Endothelial cell of umbilical vein (primary cell): ENCODE results near the gene FBXO21. TPM values are rescaled to one million over a fixed set of nuclear protein-coding genes. Genes with fewer than 3 reads are reported as not detected.

Source experiments
- BruUV-seq: library from RNA; stranded (reverse); fragments of 400-500 nt; replicated peaks from 2 replicates; lab custom pipeline; 2021; lab: Mats Ljungman, UMichigan
- CTCF ChIA-PET: fragments of 300-600, 350-600 bp; sonication (Branson Sonifier 250); formaldehyde crosslinking; loops from one replicate; lab custom pipeline; 2021; ENCODE audit warnings: antibody characterized with exemption, inconsistent platforms; lab: Charles Lee
- POLR2A ChIA-PET: fragments of 300-600, 350-600 bp; sonication (Branson Sonifier 250); formaldehyde crosslinking; loops from one replicate; lab custom pipeline; 2021; ENCODE audit warnings: antibody characterized with exemption, inconsistent platforms; lab: Charles Lee
- DNase-seq: peaks from one replicate; pipeline ENCODE4 v3.0.0-alpha.2; 2011; ENCODE audit warnings: low read depth, low spot score
- FAIRE-seq: peaks from 2 replicates; lab custom pipeline; 2011; peaks lifted over from hg19 to GRCh38; lab: Jason Lieb, UNC
- H2AFZ ChIP-seq: 2 replicates; pipeline ENCODE4 v1.6.0; 2012; ENCODE audit warnings: low read depth, low read length, control low read depth, inconsistent platforms
- H3K27ac ChIP-seq: 2 replicates; pipeline ENCODE4 v1.5.1; 2011; ENCODE audit warnings: low read depth, mild to moderate bottlenecking, control low read depth, low read length, moderate library complexity; ENCODE audit not compliant: insufficient read depth
- H3K27me3 ChIP-seq, 2 experiments: 2 replicates each; pipeline versions ENCODE4 v1.6.0 to v1.6.1; 2011; ENCODE audit warnings: low read length in 2 of 2, mixed read lengths in 1 of 2; ENCODE audit not compliant: control insufficient read depth in 2 of 2, insufficient read depth in 2 of 2
- H3K36me3 ChIP-seq, 2 experiments: 2 replicates in 1 of 2; 3 replicates in 1 of 2; pipeline ENCODE4 v1.5.1; 2011; ENCODE audit warnings: low read length in 2 of 2, mild to moderate bottlenecking in 1 of 2, moderate library complexity in 1 of 2; ENCODE audit not compliant: control insufficient read depth in 2 of 2, insufficient read depth in 2 of 2; ENCODE audit errors: extremely low read depth in 1 of 2
- H3K4me1 ChIP-seq: 3 replicates; pipeline ENCODE4 v1.5.1; 2011; ENCODE audit warnings: mild to moderate bottlenecking, low read length; ENCODE audit not compliant: control insufficient read depth, insufficient read depth; ENCODE audit errors: extremely low read depth
- H3K4me2 ChIP-seq: 2 replicates; pipeline ENCODE4 v1.6.1; 2011; ENCODE audit warnings: low read length, control low read depth, mixed read lengths; ENCODE audit not compliant: insufficient read depth
- H3K4me3 ChIP-seq, 3 experiments: fragments of 200-600 bp in 1 of 3; sonication (generic), shearing (Covaris generic) in 1 of 3; replicated peaks in 1 of 3; 2 replicates each; pipeline ENCODE4 v1.5.1; 2011 to 2016; ENCODE audit warnings: control low read depth in 3 of 3, low read length in 3 of 3, mild to moderate bottlenecking in 2 of 3, inconsistent platforms in 1 of 3, low read depth in 1 of 3, moderate library complexity in 1 of 3; ENCODE audit not compliant: insufficient read depth in 1 of 3
- H3K79me2 ChIP-seq: 2 replicates; pipeline ENCODE4 v1.6.0; 2012; ENCODE audit warnings: low read length, inconsistent platforms; ENCODE audit not compliant: control insufficient read depth, insufficient read depth
- H3K9ac ChIP-seq: replicated peaks from 2 replicates; pipeline ENCODE3; 2011; ENCODE audit warnings: low read length, control low read depth; ENCODE audit not compliant: insufficient read depth; ENCODE audit errors: extremely low read depth
- H3K9me1 ChIP-seq: replicated peaks from 3 replicates; pipeline ENCODE4 v1.6.0; 2011; ENCODE audit warnings: mild to moderate bottlenecking, low read length; ENCODE audit not compliant: control insufficient read depth, insufficient read depth; ENCODE audit errors: extremely low read depth
- H3K9me3 ChIP-seq: replicated peaks from 2 replicates; pipeline ENCODE4 v1.5.1; 2012; ENCODE audit warnings: low read length, inconsistent platforms; ENCODE audit not compliant: control insufficient read depth, insufficient read depth
- H4K20me1 ChIP-seq: replicated peaks from 2 replicates; pipeline ENCODE3; 2011; ENCODE audit warnings: mild to moderate bottlenecking, low read length; ENCODE audit not compliant: control insufficient read depth, insufficient read depth; ENCODE audit errors: extremely low read depth
- EZH2 ChIP-seq: IDR thresholded peaks from 2 replicates; pipeline ENCODE4 v1.6.1; 2012; ENCODE audit warnings: borderline replicate concordance, low read depth, mild to moderate bottlenecking, moderate library complexity, low read length, inconsistent platforms; ENCODE audit not compliant: severe bottlenecking
- FOS ChIP-seq: IDR thresholded peaks from 2 replicates; pipeline ENCODE4 v1.6.1; 2011; ENCODE audit warnings: mild to moderate bottlenecking, low read length, moderate library complexity, borderline replicate concordance; ENCODE audit not compliant: insufficient read depth
- GATA2 ChIP-seq: IDR thresholded peaks from 2 replicates; pipeline ENCODE4 v1.7.0; 2011; ENCODE audit warnings: low read depth, mild to moderate bottlenecking, moderate library complexity, mixed read lengths, low read length; ENCODE audit not compliant: insufficient read length, insufficient read depth
- JUN ChIP-seq: IDR thresholded peaks from 2 replicates; pipeline ENCODE4 v1.6.1; 2011; ENCODE audit warnings: borderline replicate concordance, low read depth; ENCODE audit not compliant: insufficient read length, insufficient read depth
- MYC ChIP-seq: IDR thresholded peaks from one replicate; pipeline ENCODE4 v1.6.1; 2011; ENCODE audit warnings: mild to moderate bottlenecking, low read depth, low read length
- POLR2A ChIP-seq: IDR thresholded peaks from 2 replicates; pipeline ENCODE4 v1.6.1; 2012; ENCODE audit warnings: low read depth, mild to moderate bottlenecking, control low read depth, low read length
- POLR2AphosphoS5 ChIP-seq: IDR thresholded peaks from 2 replicates; pipeline ENCODE4 v1.6.1; 2012; ENCODE audit warnings: low read depth, mild to moderate bottlenecking, control low read depth, low read length, moderate library complexity; ENCODE audit not compliant: insufficient read depth
- dilution Hi-C: fragments of 300-500 bp; cut with MboI; formaldehyde crosslinking; loops from one replicate; pipeline ENCODE4 v1.15.0; 2019; ENCODE audit warnings: low sequenced_read_pairs; ENCODE audit not compliant: extremely low pct_ligation_motif_present
- intact Hi-C: fragments of 100-400 bp; cut with micrococcal nuclease; formaldehyde crosslinking; loops from one replicate; pipeline ENCODE4 v1.10.0; 2022
- polyA plus RNA-seq, 4 experiments: library from polyadenylated mRNA; depleted of rRNA in 3 of 4; stranded (reverse) in 3 of 4; unstranded in 1 of 4; fragments of >200 nt; gene quantifications; 2 replicates each; pipeline versions ENCODE4 v1.2.1 to v1.2.3, GENCODE V29; 2011 to 2012; ENCODE audit warnings: missing spikeins in 1 of 4
- total RNA-seq: library from RNA; stranded (reverse); gene quantifications from 2 replicates; pipeline ENCODE4 v1.2.3, GENCODE V29; 2021
- TF ChIP-seq, protein P1 (sequence below), 2 donors: IDR thresholded peaks; 1 replicate in 1 of 2; 2 replicates in 1 of 2; pipeline ENCODE4 v1.5.1; 2011; ENCODE audit warnings: low read length in 2 of 2, mild to moderate bottlenecking in 2 of 2, moderate library complexity in 2 of 2, control low read depth in 1 of 2, inconsistent platforms in 1 of 2, low read depth in 1 of 2; ENCODE audit not compliant: insufficient read depth in 1 of 2; ENCODE audit errors: extremely low read depth in 1 of 2
- TF ChIP-seq, protein P2 (sequence below): IDR thresholded peaks from 2 replicates; pipeline ENCODE4 v1.6.1; 2011; ENCODE audit not compliant: insufficient read depth, insufficient read length

Gene FBXO21
- total and polyA plus RNA-seq, 2 donors (not counting 3 experiments of a cell fraction or from before 2014, with no cell fraction given) = 41.6 to 66.7 TPM

DNA sequence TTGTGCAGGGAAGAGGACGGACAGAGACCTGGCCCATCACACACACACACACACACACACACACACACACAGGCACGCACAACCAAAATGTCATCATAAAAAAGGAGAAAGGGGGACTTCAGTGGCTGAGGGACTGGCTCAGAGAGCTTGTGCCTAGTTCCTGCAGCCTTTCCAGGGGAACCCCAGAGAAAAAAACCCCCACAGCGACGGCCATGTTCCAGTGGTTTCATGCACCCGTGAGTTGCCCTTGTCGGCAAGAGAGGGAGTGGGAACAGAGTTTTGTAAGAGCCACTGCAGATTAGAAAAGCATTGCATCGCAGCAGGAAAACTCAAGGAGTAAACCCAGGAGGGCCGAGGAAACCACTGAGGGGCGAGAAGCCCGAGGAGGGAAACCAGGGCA is 24.5 kb upstream of the FBXO21 start:
- no TSS peak for BruUV-seq
- no peak overlapping the region for H2AFZ ChIP-seq
- H3K9me3 ChIP-seq = no peaks in the 10 kb centered on the region
- no peak overlapping the region for H3K4me3 ChIP-seq
- no peaks in the 10 kb centered on the region for H3K36me3 ChIP-seq
- DNase-seq (no peak), FAIRE-seq (no peak)
- dilution Hi-C loops (no loop called here), intact Hi-C loops (loop anchor here (5.0 kb wide), 1 partner anchor 623 kb away; no protein-coding TSS in a partner anchor)
- no peaks in the 10 kb centered on the region for H4K20me1 ChIP-seq
- CTCF ChIA-PET = interaction anchor here (1.4 to 5.0 kb wide), 2 partner anchors 635 to 642 kb away, joined by 5 to 50 read pairs; no protein-coding TSS in a partner anchor
- no peak for TF ChIP-seq POLR2A
- no peak for TF ChIP-seq EZH2
- no peak for TF ChIP-seq MYC
- TF ChIP-seq FOS = no peak
- no peak overlapping the region for H3K9ac ChIP-seq
- POLR2A ChIA-PET = no interaction called here
- H3K4me1 ChIP-seq = no peaks in the 10 kb centered on the region
- peaks cover 0 to 2% of the 10 kb centered on the region in 2 experiments for H3K27me3 ChIP-seq
- H3K79me2 ChIP-seq = no peaks in the 10 kb centered on the region
- no peaks in the 10 kb centered on the region for H3K9me1 ChIP-seq
- no peak overlapping the region for H3K4me2 ChIP-seq
- H3K27ac ChIP-seq = no peak overlapping the region

DNA sequence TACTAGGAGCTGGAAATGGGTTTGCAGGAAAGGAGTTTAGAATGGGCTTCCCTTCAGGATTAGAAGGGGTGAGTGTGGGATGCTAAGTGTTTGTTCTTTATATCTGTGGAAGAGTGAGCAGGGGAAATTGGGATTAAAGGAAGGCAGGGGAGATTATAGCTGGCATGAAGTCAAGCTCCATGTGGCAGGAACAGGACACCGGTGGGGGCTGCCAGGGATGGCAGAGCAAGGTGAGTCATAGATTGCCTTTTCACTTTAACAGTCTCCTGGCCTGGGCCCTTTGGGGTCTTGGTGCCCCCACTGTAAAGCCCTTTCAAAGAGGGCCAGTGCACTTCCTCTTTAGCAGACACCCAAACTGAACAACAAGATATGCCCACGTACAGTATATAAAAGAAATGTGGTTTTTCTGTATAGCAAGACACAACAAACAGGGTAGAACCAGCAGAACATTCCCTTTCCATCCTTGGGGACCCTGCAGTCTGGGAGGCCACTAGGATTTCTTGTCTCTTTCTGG is 23.1 kb upstream of the FBXO21 start:
- no peak for FAIRE-seq
- intact Hi-C loops = loop anchor here (2.0 to 5.0 kb wide), 2 partner anchors 153 to 624 kb away; no protein-coding TSS in a partner anchor

More for the DNA sequence above, 23.1 kb upstream of the FBXO21 start:
- Histone ChIP-seq H3K9ac (no peak overlapping the region), H4K20me1 (no peaks in the 10 kb centered on the region), H3K4me3 (no peak overlapping the region), H3K36me3 (no peaks in the 10 kb centered on the region), H3K27me3 (peaks cover 0 to 2% of the 10 kb centered on the region in 2 experiments), H3K9me1 (no peaks in the 10 kb centered on the region), H3K4me2 (no peak overlapping the region), H2AFZ (no peak overlapping the region), H3K27ac (no peak overlapping the region), H3K4me1 (no peaks in the 10 kb centered on the region), H3K79me2 (no peaks in the 10 kb centered on the region), H3K9me3 (no peaks in the 10 kb centered on the region)
- POLR2A ChIA-PET = no interaction called here
- no peak for DNase-seq
- dilution Hi-C loops = no loop called here
- TF ChIP-seq POLR2AphosphoS5 = no peak
- TF ChIP-seq EZH2 = no peak
- no peak for TF ChIP-seq MYC
- TF ChIP-seq, protein P1, sequence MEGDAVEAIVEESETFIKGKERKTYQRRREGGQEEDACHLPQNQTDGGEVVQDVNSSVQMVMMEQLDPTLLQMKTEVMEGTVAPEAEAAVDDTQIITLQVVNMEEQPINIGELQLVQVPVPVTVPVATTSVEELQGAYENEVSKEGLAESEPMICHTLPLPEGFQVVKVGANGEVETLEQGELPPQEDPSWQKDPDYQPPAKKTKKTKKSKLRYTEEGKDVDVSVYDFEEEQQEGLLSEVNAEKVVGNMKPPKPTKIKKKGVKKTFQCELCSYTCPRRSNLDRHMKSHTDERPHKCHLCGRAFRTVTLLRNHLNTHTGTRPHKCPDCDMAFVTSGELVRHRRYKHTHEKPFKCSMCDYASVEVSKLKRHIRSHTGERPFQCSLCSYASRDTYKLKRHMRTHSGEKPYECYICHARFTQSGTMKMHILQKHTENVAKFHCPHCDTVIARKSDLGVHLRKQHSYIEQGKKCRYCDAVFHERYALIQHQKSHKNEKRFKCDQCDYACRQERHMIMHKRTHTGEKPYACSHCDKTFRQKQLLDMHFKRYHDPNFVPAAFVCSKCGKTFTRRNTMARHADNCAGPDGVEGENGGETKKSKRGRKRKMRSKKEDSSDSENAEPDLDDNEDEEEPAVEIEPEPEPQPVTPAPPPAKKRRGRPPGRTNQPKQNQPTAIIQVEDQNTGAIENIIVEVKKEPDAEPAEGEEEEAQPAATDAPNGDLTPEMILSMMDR (IDR thresholded peaks at IDR 0.05; ENCODE audit: extremely low read depth in 1 of 2, insufficient read depth in 1 of 2, low read depth in 1 of 2, low read length in 2 of 2) = no peak
- TF ChIP-seq, protein P2, sequence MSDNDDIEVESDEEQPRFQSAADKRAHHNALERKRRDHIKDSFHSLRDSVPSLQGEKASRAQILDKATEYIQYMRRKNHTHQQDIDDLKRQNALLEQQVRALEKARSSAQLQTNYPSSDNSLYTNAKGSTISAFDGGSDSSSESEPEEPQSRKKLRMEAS = no peak
- no peak for TF ChIP-seq GATA2
- TF ChIP-seq FOS = no peak
- no peak for TF ChIP-seq POLR2A
- TF ChIP-seq JUN = no peak
- BruUV-seq = no TSS peak
- CTCF ChIA-PET = interaction anchor here (0.9 to 5.0 kb wide), 6 partner anchors 12 to 646 kb away, joined by 3 to 50 read pairs (median 7); no protein-coding TSS in a partner anchor
